Large intestine (tissue), 3 donors: ENCODE measurements around the gene RASGRF2. TPM values are rescaled to one million over a fixed set of nuclear protein-coding genes. Genes with fewer than 3 reads are reported as not detected.

ENCODE experiments used
- DNase-seq, 2 donors: peaks; one replicate each; pipeline versions ENCODE4 v3.0.0 to v3.0.0-alpha.2; 2013
- H3K27ac ChIP-seq: one replicate; pipeline ENCODE4 v1.5.1; 2013; ENCODE audit warnings: low read length
- H3K27me3 ChIP-seq: 2 replicates; pipeline ENCODE4 v1.6.1; 2013; ENCODE audit warnings: low read length; ENCODE audit not compliant: control insufficient read depth, insufficient read depth
- H3K36me3 ChIP-seq: 2 replicates; pipeline ENCODE4 v1.6.1; 2013; ENCODE audit warnings: low read length; ENCODE audit not compliant: control insufficient read depth, insufficient read depth
- H3K4me1 ChIP-seq: one replicate; pipeline ENCODE4 v1.6.1; 2013; ENCODE audit warnings: low read length; ENCODE audit not compliant: control insufficient read depth, insufficient read depth
- H3K4me3 ChIP-seq: one replicate; pipeline ENCODE4 v1.5.1; 2013; ENCODE audit warnings: low read length
- H3K9me3 ChIP-seq: one replicate; pipeline ENCODE4 v1.6.1; 2013; ENCODE audit warnings: mild to moderate bottlenecking, low read depth, low read length, moderate library complexity; ENCODE audit not compliant: control insufficient read depth
- WGBS: methylation state at CpG from one replicate; pipeline ENCODE4 v1.1.5; 2013; ENCODE audit warnings: low lambda C conversion rate; ENCODE audit not compliant: insufficient coverage; 5-methylcytosine and 5-hydroxymethylcytosine counted together
- polyA plus RNA-seq: library from polyadenylated mRNA; unstranded; fragments of 120-200 nt; gene quantifications from one replicate; pipeline ENCODE4 v1.2.1, GENCODE V29; 2013

The RASGRF2 gene
- polyA plus RNA-seq, 1 donor = 3.1 TPM

DNA sequence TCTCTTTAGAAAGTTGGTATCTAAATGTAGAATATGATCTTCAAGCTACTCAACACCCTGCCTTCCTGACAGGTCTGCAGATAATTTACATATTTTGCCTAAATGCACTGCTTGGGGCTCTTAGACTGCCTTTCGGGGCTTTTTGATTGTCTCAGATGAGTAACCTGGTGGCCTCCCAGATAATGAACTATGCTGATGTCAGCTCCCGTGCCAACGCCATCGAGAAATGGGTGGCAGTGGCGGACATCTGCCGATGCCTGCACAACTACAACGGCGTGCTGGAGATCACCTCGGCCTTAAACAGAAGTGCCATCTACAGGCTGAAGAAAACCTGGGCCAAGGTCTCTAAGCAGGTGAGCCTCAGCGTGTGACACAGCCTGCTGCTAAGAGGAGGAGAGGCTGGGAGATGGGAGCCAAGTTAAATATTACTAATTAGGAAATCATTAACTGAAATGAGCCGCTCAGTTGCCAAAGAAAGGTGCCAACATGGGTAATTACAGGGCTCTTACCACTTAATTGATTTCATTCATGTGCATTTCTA, 252.1 kb downstream of the RASGRF2 start:
- Histone ChIP-seq H3K27me3 (no peaks in the 10 kb centered on the region), H3K4me3 (no peak overlapping the region), H3K9me3 (no peaks in the 10 kb centered on the region), H3K36me3 (no peaks in the 10 kb centered on the region), H3K4me1 (peaks cover 19% of the 10 kb centered on the region), H3K27ac (peak overlapping the region; percentile 46)
- 67% methylated on average over 1 of the region's 11 CpGs for WGBS
- peak; percentile 78 to 89 for DNase-seq

DNA sequence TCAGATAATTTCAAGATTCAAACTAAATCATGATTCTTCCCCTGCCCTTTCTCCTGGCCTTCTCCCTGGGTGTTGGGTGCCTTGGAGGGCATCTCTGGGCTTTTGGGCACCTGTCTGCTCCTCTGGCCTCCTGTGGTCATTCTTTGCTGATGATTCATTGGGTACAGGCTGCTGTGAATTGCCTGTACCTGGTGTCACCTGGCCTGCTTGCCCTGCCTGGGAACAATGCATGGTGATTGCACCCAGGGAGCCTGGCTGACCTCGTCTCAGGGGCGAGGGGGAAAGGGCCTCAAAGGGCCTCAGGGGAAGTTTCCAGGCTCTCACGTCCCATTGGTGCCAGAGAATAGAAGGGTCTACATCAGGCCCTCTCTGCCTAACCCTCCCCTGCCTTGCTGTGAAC, 252.9 kb downstream of the RASGRF2 start:
- Histone ChIP-seq H3K36me3 (no peaks in the 10 kb centered on the region), H3K4me1 (peaks cover 19% of the 10 kb centered on the region), H3K27ac (no peak overlapping the region), H3K4me3 (no peak overlapping the region), H3K27me3 (no peaks in the 10 kb centered on the region), H3K9me3 (no peaks in the 10 kb centered on the region)
- DNase-seq = peak in 1 of 2 donors; percentile 49
- no CpG with 5 or more reads among the region's 3 CpGs for WGBS

DNA sequence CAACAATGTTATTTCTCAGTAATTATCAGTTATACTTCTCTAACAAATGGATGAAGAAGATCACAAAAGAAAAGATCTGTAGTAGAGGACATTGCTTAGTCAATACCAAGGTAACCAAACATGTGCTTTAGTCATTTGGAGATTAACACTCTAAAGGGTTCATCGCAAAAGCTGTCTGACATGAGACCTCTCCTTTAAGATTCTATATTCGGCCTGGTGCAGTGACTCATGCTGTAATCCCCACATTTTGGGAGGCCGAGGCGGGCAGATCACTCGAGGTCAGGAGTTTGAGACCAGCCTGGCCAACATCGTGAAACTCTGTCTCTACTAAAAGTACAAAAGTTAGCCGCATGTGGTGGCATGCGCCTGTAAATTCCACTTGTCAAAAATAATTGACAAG, 254.7 kb downstream of the RASGRF2 start:
- H3K27ac ChIP-seq = no peak overlapping the region
- no peaks in the 10 kb centered on the region for H3K9me3 ChIP-seq
- H3K4me1 ChIP-seq = peaks cover 19% of the 10 kb centered on the region
- H3K36me3 ChIP-seq = no peaks in the 10 kb centered on the region
- WGBS = no CpG with 5 or more reads among the region's 8 CpGs
- no peaks in the 10 kb centered on the region for H3K27me3 ChIP-seq
- H3K4me3 ChIP-seq = no peak overlapping the region
- DNase-seq = no peak

DNA sequence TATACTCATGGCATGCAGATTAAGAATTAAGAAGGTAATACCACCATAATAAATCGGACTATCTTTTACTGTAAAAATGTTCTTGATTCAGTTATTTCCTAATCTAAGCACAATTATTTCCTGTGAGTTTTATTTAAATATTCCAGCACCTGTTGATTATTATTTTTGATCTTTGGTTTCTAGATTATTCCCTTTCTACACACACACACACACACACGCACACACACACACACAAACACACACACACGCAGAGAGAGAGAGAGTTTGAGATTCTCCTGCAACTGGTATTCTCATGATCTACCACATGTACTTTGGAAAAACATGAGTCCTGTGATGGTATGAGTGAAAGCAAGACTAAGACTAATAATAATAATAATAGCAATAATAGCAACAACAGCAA, 256.0 kb downstream of the RASGRF2 start:
- H3K9me3 ChIP-seq = no peaks in the 10 kb centered on the region
- H3K36me3 ChIP-seq = no peaks in the 10 kb centered on the region
- 100% methylated on average over 1 of the region's 3 CpGs for WGBS

DNA sequence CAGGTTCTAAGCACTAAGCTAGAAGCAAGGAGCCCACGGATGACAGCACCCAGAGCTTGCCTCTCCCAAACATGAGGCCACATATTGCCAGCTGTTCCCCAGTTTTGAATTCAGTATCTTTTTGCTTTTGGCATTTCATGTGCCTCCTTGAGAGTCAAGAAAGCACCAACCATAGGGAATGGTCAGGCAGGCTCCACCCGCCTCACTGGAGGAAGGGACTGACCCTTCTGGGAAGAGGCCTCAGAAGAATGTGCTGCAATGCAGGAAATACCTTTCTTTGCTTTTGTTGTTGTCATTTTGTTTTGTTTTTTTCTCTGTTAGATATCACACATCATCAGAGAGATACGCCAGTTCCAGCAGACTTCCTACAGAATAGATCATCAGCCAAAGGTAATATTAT, 259.2 kb downstream of the RASGRF2 start:
- H3K27me3 ChIP-seq = no peaks in the 10 kb centered on the region
- H3K4me3 ChIP-seq = no peak overlapping the region
- no peak overlapping the region for H3K27ac ChIP-seq
- H3K36me3 ChIP-seq = no peaks in the 10 kb centered on the region
- no peak for DNase-seq
- H3K9me3 ChIP-seq = no peaks in the 10 kb centered on the region
- H3K4me1 ChIP-seq = no peaks in the 10 kb centered on the region
- 100% methylated on average over 1 of the region's 3 CpGs for WGBS

More for the DNA sequence above, 256.0 kb downstream of the RASGRF2 start:
- Histone ChIP-seq H3K4me1 (peaks cover 19% of the 10 kb centered on the region), H3K27ac (no peak overlapping the region), H3K27me3 (no peaks in the 10 kb centered on the region), H3K4me3 (no peak overlapping the region)
- DNase-seq = no peak

DNA sequence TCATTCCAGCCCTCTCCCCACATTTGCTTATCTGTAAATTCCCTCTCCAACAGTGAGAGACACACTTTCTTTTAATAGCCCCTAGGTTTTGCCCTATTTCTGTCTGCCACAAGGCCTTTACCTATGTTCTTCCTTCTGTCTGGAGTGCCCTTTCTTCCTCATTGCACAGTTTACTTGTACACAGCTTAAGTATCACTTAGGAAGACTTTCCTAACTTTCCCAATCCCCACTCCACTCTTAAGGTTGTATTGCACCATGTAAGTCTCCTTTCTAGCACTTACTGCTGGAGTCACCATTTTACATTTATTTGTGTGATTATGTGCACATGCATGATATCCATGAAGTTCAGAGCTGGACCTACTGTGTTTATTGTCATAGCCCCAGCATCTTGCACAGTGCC, 262.1 kb downstream of the RASGRF2 start:
- Histone ChIP-seq H3K4me3 (no peak overlapping the region), H3K27me3 (no peaks in the 10 kb centered on the region), H3K4me1 (no peaks in the 10 kb centered on the region), H3K27ac (no peak overlapping the region), H3K36me3 (no peaks in the 10 kb centered on the region), H3K9me3 (no peaks in the 10 kb centered on the region)
- DNase-seq = no peak

DNA sequence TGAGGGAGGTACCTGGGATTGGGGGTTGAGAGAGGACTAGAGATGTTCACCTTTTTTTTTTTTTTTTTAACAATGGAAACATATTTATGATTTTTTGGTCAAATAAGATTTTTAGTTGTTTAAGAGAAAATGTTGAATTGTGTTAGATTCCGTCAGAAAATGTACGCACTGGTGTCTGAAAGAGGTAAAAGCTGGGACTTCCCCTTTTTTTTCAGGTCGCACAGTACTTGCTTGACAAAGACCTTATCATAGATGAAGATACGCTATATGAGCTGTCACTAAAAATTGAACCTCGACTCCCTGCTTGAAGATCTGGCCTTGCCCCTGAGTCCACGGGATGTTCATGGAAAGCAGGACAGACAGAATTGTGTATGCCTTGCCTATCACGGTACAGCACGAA, 265.3 kb downstream of the RASGRF2 start:
- Histone ChIP-seq H3K9me3 (no peaks in the 10 kb centered on the region), H3K27ac (no peak overlapping the region), H3K36me3 (no peaks in the 10 kb centered on the region), H3K27me3 (no peaks in the 10 kb centered on the region), H3K4me1 (no peaks in the 10 kb centered on the region), H3K4me3 (no peak overlapping the region)
- WGBS = no CpG with 5 or more reads among the region's 8 CpGs
- DNase-seq = no peak

DNA sequence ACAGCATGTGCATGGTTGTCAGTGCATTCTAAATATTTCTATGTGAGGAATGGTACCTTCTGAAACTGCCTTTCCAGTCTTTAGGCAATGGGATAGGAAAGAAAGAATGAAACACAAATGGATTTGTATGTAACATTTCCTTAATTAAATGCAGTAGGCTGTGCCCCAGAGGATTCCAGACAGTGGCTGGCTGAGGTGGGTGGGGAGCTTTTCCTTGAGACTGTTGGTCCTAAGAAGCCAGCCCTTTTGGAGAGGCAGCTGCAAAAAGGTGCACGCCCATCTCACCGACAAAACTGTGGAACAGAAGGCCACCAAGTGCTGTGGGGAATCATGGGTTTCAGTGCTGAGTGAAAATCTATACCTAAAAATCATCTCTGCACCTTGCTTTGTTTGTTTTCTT, 266.1 kb downstream of the RASGRF2 start:
- H3K4me1 ChIP-seq = no peaks in the 10 kb centered on the region
- no peak overlapping the region for H3K4me3 ChIP-seq
- no peaks in the 10 kb centered on the region for H3K9me3 ChIP-seq
- DNase-seq = no peak
- H3K27ac ChIP-seq = no peak overlapping the region
- H3K36me3 ChIP-seq = no peaks in the 10 kb centered on the region
- WGBS = no CpG with 5 or more reads among the region's 2 CpGs
- H3K27me3 ChIP-seq = no peaks in the 10 kb centered on the region

DNA sequence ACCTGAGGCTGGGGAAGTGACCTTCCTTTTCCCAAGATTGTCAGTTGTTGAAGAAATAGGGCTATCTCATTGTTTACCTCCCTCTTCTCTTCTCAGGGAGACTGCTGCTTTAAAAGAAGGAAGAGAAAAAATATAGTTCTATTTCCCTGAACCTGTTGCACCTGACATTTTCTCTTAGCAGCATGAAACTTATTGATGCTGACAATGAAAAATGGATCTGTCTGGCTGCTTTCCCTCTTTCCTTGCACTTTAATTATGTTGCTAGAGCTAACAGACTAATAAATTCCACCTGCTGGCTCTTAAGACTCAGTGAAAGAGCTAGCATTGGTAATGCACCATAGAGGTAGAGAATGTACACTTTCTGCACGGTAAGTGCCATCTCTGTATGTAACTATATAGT, 266.8 kb downstream of the RASGRF2 start:
- Histone ChIP-seq H3K27ac (no peak overlapping the region), H3K36me3 (no peaks in the 10 kb centered on the region), H3K4me3 (no peak overlapping the region), H3K4me1 (no peaks in the 10 kb centered on the region), H3K27me3 (no peaks in the 10 kb centered on the region), H3K9me3 (no peaks in the 10 kb centered on the region)
- DNase-seq = no peak
- WGBS = no CpG with 5 or more reads among the region's 1 CpG

DNA sequence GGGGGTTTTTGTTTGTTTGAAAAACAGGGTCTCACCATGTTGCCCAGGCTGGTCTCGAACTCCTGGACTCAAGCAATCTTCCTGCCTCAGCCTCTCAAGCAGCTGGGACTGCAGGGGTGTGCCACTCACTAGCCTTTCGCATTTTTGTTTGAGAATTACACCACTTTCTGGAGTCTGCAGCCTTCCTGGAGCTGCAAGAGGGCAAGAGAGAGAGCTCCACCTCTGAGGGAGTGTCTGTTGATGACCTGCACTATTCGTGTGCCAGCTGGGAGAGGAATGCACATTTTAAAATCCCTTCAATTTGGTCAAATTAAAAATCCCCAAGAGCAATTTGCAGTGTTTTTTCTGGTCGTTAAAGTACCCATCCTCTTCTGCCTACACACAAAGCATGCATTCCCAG, 267.9 kb downstream of the RASGRF2 start:
- Histone ChIP-seq H3K9me3 (no peaks in the 10 kb centered on the region), H3K27ac (no peak overlapping the region), H3K4me1 (peaks cover 2% of the 10 kb centered on the region), H3K4me3 (no peak overlapping the region), H3K27me3 (no peaks in the 10 kb centered on the region), H3K36me3 (no peaks in the 10 kb centered on the region)
- DNase-seq = no peak
- no CpG with 5 or more reads among the region's 4 CpGs for WGBS

DNA sequence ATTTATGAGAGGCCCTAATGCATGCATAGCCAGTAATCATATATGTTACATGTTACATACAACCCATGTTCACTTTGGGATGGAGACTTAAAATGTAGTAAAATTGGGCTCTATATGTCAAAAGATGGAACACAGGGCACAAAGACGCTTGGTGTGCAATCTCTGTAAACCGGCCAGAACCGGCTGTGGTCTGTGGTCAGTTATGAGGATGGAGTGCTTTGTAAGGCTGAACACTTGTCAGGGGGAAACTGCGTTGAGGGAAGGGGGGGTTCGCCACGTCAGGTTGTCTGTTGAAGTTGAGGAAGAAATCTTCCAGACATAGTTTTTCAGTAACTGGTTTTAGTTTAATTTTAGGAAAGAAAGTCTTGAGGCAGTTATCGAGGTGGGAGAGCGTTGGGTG, 270.3 kb downstream of the RASGRF2 start:
- no peaks in the 10 kb centered on the region for H3K27me3 ChIP-seq
- peaks cover 5% of the 10 kb centered on the region for H3K4me1 ChIP-seq
- H3K27ac ChIP-seq = no peak overlapping the region
- H3K4me3 ChIP-seq = no peak overlapping the region
- no peaks in the 10 kb centered on the region for H3K36me3 ChIP-seq
- 97% methylated on average over 3 of the region's 8 CpGs for WGBS
- no peaks in the 10 kb centered on the region for H3K9me3 ChIP-seq
- no peak for DNase-seq
